Measurements from ENCODE around the gene TCF7.

The TCF7 gene

GRCh38 chr5:134177369-134178095 lies 63.1 kb downstream of the TCF7 start:
- peak; percentile 24 for DNase-seq (ENCODE audit: low spot score)

DNA sequence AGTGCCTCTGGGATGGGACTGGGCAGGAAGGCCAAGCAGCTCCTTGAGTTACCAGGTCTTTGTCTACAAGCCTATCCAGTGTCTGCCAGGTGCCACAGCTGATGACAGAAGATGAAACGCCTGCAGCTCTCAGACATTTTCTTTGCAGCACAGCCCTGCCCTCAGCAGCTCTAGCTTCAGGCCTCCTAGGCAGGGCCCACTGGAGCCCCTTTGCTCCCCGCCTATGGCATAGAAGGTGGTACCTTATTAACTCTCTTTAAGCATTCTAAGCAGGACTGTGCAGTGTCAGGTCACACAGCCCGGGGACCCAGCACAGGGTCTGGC lies 63.6 kb downstream of the TCF7 start:
- DNase-seq (ENCODE audit: low spot score), result no peak

DNA sequence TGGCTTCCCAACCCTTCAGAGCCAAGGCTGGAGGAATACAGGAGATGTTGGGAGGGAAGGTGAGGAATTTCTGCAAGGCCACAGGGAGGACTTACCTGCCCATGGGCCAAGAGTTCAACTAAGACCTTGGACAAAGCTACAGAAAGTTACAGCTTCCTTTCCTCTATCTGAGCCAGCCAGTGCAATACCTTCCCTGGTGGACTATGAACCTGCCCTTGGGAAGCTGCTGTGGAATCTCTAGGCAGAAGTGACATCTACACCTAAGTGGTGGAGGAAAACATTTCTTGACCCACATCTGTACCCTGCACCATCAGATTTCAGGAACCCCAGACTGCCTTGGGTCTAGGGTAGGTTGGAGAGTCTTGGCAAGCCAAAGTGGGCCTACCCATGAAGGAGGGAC lies 69.0 kb downstream of the TCF7 start:
- no peak for DNase-seq (ENCODE audit: low spot score)

DNA sequence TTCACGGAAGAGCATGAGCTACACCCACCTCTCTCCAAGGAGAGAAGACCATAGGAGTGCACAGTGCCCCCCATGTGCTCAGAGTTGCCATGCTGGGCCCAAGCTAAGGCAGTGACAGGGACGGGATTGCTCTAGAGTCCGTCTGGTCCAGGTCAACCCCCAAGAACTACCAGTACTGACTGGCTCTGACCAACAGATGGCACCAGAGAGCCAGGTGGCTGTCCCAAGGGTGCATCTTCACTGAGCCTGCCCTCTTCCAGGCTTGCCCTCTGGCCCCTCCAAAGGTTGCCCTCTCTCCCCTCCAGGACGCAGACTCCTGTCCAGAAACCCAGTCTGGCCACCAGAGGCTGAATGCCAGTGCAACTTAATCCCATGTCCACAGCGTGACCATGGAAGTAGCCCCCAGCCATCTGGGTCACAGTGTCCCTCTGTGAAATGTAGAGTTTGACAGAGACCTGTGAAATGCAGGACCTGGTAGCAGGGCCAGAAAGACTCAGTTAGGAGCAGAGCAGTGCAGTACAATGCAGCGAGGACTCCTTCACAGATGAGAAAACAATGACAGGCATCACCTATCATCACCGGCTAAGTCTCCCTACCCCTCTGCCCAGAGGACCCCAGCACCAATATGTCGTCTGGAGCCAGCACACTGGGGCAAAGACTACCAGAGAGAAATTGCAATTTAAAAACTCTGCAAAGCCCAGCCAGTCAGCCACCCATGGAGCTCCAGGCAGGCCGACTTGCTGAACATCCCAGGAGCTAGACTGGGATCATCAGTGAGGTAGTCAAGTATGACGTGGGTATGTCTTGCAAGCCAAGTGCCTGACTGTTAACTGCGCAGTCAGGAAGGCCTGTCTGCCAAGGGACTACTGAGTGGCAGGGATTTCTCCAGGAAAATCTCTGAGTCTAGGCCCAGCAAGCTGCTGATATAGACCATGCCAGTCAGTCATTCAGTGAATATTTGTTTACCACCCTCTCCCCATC lies 70.0 kb downstream of the TCF7 start:
- DNase-seq (ENCODE audit: low spot score), result peak; percentile 82

- no peak for DNase-seq (ENCODE audit: low spot score)
These were observed 73.6 kb downstream of the TCF7 start for GRCh38 chr5:134188092-134188491.

DNA sequence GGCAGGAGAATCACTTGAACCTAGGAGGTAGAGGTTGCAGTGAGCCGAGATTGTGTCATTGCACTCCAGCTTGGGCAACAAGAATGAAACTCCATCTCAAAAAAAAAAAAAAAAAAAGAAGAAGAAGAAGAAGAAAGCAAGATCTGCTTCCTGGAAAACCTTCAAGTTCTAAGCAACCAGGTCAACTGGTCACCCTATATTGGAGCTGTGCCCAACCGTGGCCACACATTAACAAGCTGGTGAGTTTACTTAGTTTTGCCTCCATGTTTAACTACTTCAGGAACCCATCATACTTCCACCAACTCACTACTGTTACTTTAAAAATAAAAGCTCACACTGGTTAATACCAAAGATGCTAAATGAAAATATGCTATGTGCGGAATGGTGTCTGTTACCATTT lies 74.5 kb downstream of the TCF7 start:
- DNase-seq (ENCODE audit: low spot score), result no peak

GRCh38 chr5:134195666-134196065 lies 81.2 kb downstream of the TCF7 start:
- no peak for DNase-seq (ENCODE audit: low spot score)

Data from Ammon's horn (tissue), 1 donor.